HG03066 (cell line): Measurements from ENCODE around the gene EPS8L2.

Experiments
- ATAC-seq: cut with Tn5 transposase; IDR thresholded peaks from one replicate; pipeline ENCODE4 v1.9.1; 2021; ENCODE audit warnings: low read depth; ENCODE audit not compliant: unreplicated experiment

EPS8L2 gene

GRCh38 chr11:703506-703905, 2.5 kb upstream of the EPS8L2 start:
- ATAC-seq: no peak

DNA sequence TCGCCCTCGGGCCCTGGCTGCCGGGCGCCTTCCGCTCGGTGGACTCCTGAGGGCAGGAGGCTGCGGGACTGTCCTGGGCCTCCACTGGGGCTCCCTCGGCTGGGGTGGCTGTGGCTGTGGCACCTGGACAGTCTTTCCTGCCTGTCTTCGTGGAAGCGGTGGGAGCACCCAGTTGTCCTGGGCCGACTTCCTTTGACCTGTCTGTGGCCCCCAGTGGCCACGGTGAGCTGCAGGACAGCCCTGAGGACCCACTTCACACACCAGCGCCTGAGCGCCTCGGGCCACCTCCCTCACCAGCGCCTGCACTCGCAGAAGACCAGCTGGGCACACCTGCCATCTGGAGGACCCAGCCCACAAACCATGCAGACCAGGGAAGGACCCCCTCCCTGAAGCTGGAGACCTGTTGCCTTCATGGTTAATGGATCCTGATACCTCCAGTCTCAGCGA, 1.8 kb upstream of the EPS8L2 start:
- ATAC-seq: no peak

DNA sequence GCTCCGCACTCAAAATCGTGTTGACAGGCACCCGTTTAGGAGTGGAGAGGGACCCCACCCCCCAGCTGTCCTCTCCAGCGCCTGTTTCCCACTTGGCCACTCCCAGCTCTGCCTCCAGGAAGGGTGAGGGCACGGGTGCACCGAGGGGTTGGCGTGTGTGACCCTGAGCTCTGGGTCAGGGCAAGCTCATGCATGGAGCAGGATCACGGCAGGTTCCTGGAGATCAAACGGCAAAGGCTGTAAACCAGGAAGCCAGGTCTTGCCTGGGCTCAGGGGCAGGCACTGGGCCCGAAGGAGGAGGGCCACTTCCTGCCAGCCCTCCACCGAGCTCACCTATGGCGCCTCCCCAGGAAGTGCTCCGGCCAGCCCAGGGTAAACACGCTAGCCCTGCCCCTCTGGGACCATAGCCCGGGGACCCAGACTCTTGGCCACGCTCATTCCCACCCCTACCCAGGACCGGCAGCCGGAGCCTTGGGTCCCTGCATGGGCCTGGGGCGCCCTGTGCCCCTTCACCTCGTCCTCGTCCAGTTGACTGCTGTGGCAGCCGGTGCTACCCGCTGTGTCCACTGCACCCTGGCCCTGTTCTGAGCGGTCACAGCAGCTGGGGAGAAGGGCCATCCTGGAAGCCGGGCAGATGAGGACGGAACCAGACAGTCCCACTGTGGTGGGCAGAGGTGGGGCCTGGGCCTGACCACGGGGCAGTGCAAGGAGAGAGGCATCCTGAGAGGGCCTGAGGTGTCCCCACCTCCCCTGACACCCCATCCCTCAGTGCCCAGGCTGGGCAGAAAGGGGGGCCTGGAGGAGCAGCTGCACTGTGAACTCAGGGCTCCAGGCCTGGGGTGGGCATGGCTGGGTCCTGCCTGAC, 1.0 kb upstream of the EPS8L2 start:
- ATAC-seq: no peak

DNA sequence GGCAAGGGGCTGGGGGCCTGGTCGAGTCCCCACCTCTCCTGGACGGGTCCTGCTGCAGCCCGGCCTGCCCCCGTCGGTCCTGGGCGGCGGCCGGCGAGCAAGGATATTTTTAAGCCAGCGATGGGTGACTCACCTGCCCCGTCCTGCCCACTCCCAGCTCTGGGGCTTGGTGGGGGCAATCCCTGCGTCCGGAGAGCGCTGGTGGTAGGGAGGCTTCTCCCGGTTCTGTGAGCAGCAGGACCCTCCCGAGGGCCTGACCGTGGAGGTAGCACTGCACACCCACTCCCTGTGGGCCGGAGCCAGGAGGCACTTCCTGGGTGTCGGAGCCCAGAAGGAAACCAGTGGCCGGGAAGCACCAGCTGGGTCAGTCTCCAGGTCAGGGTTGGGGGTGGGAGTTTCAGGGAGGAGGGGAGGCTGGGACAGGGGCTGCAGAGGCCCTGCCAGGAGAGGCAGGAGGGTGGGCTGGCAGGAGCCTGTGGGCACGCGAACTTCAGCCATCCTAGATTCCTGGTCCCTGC, 467 bp downstream of the EPS8L2 start:
- ATAC-seq: no peak

GRCh38 chr11:706957-707816, 1.2 kb downstream of the EPS8L2 start:
- ATAC-seq: no peak

DNA sequence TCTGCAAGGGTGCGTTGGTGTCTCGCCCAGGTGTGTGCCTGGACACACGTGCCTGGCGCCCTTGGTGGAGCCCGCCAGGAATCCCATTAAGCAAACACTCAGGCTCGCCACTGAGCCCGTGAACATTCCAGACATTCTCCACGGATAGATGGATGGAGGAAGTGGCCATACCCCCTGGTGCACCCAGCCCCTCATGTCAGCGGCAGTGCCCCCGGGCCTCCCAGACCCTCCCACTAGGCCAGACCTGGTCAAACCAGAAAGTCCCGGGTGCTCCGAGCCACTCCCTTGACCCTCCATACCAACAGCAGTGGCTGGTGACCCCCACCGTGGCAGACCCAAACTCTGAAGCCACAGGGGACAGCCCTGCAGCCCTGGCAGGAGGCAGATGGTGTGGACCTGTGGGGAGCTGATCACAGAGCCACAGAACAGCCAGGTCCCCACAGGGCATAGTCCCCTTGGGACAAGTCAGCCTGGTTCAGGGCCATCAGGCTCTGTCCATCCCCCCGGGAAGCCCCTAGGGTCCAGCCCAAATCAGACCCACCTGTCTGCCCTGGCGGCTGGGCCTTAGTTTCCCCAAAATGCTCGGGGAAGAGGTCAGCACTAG, 1.9 kb downstream of the EPS8L2 start:
- ATAC-seq: no peak

DNA sequence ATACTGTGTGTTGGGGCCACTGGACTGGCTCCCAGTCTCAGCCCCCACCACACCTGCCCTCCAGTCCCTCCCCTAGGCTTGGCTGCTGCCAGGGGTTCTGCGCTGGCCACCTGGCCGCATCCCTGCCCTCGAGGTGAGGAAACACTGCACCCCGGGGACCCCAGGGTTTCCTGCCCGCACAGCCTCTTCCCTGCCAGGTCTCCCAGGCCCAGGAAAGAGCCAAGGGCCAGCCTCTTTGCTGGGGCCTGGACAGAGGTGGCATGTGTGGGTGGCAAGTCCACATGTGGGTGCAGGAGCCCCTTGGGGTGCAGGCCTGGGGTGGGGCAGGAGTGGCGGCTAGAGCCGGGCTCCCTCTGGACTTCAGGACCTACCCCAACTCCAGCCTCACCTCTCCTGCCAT, 2.5 kb downstream of the EPS8L2 start:
- no peak for ATAC-seq

GRCh38 chr11:709109-709997, 3.3 kb downstream of the EPS8L2 start:
- ATAC-seq: no peak

GRCh38 chr11:714436-714835, 8.4 kb downstream of the EPS8L2 start:
- no peak for ATAC-seq

DNA sequence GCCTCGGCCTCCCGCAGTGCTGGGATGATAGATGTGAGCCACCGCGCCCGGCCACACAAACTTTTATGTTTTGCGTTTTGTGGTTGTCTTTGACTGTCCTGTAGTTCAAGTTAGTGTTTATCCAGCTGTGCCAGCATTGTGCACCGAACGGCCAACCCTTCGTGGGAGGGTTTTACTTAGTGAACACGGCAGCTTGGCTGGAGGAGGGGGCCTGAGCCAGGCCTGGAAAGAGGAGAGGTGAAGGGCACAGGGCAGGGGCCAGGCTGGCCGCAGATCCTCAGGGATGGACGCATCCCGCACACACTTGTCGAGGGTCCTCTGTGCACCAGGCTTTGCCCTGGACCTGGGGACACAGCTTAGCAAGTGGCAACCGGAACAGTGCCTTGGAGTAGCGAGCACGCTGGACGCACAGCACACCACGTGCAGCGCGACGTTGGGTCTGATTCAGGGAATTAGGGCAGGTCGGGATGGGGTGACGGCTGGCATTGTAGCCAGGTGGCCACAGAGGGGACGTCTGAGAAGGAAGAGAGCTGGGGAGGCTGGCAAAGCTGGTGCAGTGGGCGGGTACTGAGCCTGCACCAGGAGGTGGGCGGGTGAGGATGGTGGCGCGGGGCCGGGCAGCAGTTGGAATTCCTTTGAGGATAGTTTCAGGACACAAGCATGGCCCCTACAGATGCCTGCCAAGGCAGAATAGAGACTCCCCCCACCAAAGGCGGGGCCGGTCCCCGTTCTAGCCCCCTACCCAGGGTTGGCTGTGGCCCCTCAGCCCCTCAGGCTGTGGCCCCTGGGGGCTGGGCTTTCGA, 13.4 kb downstream of the EPS8L2 start:
- no peak for ATAC-seq

- no peak for ATAC-seq
Observed at GRCh38 chr11:720017-720641, 14.1 kb downstream of the EPS8L2 start.

DNA sequence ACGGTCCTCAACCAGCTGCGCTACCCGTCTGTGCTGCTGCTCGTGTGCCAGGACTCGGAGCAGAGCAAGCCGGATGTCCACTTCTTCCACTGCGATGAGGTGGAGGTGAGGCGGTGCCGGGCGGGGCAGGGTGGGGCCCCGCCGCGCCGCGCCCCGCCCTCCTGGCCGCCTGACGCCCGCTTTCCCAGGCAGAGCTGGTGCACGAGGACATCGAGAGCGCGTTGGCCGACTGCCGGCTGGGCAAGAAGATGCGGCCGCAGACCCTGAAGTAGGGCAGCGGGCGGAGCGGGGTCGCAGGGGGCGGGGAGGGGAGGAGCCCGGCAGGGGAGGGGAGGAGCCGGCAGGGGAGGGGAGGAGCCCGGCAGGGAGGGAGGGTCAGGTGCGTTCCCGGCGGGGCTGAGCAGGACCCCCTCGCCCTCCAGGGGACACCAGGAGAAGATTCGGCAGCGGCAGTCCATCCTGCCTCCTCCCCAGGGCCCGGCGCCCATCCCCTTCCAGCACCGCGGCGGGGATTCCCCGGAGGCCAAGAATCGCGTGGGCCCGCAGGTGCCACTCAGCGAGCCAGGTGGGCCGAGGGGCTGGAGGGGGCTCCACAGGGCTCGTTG, 14.7 kb downstream of the EPS8L2 start:
- ATAC-seq: no peak

DNA sequence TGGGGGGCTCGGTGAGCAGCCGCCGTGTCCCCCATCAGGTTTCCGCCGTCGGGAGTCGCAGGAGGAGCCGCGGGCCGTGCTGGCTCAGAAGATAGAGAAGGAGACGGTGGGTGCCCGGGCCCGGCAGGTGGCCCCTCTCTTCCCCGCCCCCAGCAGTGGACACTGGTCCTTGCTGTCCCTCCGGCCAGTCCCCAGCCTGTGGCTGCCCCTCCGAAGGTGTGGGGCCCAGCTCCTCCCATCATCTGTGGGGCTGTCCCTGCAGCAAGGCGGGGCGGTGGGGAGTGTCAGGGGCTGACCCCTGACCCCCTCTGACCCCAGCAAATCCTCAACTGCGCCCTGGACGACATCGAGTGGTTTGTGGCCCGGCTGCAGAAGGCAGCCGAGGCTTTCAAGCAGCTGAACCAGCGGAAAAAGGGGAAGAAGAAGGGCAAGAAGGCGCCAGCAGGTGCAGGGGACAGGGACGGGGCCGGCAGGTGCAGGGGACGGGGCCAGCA, 15.3 kb downstream of the EPS8L2 start:
- no peak for ATAC-seq

DNA sequence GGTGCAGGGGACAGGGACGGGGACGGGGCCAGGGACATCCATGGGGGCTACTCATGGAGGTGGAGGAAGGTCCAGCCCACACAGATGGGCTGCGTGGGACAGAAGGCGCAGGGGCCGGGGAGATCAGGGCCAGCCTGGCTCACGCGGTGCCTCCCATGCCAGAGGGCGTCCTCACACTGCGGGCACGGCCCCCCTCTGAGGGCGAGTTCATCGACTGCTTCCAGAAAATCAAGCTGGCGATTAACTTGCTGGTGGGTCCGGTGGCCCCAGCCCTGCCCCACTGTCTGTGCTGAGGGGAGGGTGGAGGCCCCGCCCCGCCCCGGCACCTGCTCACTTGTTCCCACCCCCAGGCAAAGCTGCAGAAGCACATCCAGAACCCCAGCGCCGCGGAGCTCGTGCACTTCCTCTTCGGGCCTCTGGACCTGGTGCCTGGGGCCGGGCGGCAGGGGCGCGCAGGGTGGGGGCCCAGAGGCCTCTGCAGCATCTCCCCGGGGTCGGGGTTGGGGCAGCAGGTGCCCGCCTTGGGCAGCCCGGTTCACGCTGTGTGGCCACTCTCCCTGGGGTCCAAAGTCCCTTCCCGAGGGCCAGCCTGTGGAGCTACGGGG, 15.8 kb downstream of the EPS8L2 start:
- no peak for ATAC-seq

DNA sequence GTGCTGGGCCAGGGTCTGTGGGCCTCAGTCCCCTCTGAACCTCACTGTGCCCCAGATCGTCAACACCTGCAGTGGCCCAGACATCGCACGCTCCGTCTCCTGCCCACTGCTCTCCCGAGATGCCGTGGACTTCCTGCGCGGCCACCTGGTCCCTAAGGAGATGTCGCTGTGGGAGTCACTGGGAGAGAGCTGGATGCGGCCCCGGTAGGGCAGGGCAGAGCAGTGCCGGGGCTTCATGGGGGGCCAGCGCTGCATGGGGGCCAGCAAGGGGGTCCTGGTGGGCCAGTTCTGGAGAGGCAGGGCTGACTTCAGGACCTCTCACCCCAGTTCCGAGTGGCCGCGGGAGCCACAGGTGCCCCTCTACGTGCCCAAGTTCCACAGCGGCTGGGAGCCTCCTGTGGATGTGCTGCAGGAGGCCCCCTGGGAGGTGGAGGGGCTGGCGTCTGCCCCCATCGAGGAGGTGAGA, 16.3 kb downstream of the EPS8L2 start:
- no peak for ATAC-seq

DNA sequence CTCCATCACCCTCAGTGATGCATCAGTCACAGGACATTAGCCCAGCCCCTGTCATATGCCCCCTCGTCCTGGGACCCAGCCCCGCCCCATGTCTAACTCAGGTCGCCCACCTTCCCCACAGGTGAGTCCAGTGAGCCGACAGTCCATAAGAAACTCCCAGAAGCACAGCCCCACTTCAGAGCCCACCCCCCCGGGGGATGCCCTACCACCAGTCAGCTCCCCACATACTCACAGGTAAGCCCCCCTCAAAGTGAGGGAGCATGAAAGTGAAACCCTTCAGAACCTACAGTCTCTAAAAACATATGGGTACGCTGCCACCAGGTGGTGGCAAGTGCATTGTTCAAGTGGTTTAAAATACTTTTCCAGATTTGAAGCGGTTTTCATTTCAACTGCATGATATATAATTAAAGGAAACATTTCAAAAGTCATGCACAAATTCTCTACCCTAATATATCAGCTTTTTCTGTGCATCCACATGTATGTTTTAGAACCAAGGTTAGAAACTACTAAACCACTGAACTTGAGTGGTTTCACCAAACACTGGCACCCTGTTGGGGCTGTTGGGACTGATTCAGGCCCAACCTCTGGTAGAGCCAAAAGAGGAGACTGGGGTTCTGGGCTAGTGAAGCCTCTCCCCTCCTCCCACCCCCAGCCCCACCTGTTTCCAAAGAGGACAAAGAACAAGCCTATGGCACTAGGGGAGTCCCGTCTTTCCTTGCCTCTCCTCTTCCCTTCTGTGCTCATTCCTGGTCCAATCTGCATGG, 17.3 kb downstream of the EPS8L2 start:
- ATAC-seq: no peak
